Keratinocyte (primary cell): ENCODE data around the gene SLC13A1.

Source experiments
- EZH2 ChIP-seq: IDR thresholded peaks from one replicate; pipeline ENCODE4 v1.6.1; 2012; ENCODE audit warnings: inconsistent platforms, mild to moderate bottlenecking, low read length, moderate library complexity
- TF ChIP-seq, protein P1 (sequence below), 3 experiments: IDR thresholded peaks in 1 of 3; conservative IDR thresholded peaks in 1 of 3; optimal IDR thresholded peaks in 1 of 3; 2 replicates in 2 of 3; 3 replicates in 1 of 3; pipeline versions ENCODE3 to v1.5.1; 2011; ENCODE audit warnings: low read length in 3 of 3, mild to moderate bottlenecking in 3 of 3, moderate library complexity in 2 of 3, control low read depth in 1 of 3, inconsistent platforms in 1 of 3; ENCODE audit not compliant: insufficient read depth in 2 of 3; ENCODE audit errors: extremely low read depth in 1 of 3

DNA sequence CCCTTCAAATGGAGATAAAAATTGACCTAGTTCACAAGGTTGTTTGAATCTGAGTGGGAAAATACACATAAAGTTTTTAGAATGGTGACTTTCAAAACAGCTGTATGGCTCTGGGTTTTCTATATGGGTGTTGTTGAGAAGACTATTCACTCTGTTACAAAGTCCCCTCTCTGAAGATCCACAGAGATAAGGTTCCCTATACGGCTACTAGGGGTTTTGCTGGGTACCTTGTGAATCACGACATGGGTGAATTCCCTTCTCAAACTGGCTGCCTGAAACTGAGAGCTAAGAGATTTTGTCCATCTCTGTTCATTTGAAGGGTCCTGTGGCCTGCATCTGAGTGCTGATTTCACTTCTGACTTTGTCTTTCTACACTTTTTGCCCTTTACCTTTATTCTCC is 11.8 kb upstream of the SLC13A1 start:
- TF ChIP-seq, protein P1, sequence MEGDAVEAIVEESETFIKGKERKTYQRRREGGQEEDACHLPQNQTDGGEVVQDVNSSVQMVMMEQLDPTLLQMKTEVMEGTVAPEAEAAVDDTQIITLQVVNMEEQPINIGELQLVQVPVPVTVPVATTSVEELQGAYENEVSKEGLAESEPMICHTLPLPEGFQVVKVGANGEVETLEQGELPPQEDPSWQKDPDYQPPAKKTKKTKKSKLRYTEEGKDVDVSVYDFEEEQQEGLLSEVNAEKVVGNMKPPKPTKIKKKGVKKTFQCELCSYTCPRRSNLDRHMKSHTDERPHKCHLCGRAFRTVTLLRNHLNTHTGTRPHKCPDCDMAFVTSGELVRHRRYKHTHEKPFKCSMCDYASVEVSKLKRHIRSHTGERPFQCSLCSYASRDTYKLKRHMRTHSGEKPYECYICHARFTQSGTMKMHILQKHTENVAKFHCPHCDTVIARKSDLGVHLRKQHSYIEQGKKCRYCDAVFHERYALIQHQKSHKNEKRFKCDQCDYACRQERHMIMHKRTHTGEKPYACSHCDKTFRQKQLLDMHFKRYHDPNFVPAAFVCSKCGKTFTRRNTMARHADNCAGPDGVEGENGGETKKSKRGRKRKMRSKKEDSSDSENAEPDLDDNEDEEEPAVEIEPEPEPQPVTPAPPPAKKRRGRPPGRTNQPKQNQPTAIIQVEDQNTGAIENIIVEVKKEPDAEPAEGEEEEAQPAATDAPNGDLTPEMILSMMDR (optimal IDR thresholded peaks at IDR 0.05 in 1 of 3, IDR thresholded peaks at IDR 0.05 in 1 of 3, conservative IDR thresholded peaks at IDR 0.05 in 1 of 3; ENCODE audit: extremely low read depth in 1 of 3, insufficient read depth in 2 of 3, low read length in 3 of 3): no peak
- TF ChIP-seq EZH2: no peak
